Measurements from ENCODE around the gene RUBCN.

The RUBCN gene
- long read RNA-seq, donor 1, partial matches to known transcripts = 0 of 2 reads
- long read RNA-seq, donor 1, other reads (novel, unspliced or antisense) = 0 of 2 reads
- long read RNA-seq, donor 2, partial matches to known transcripts = 0 of 2 reads
- long read RNA-seq, donor 2, other reads (novel, unspliced or antisense) = 0 of 2 reads
- long read RNA-seq, donor 3 = 0 reads
- long read RNA-seq, donor 4, partial matches to known transcripts = 0 of 2 reads
- long read RNA-seq, donor 4, other reads (novel, unspliced or antisense) = 0 of 2 reads
- long read RNA-seq, donor 5 = 0 reads
- long read RNA-seq, donor 6, partial matches to known transcripts = 0 of 2 reads
- long read RNA-seq, donor 6, other reads (novel, unspliced or antisense) = 0 of 2 reads
- long read RNA-seq, donor 7, partial matches to known transcripts = 0 of 3 reads
- long read RNA-seq, donor 7, other reads (novel, unspliced or antisense) = 0 of 3 reads
- long read RNA-seq, donor 8, partial matches to known transcripts = 0 of 1 reads
- long read RNA-seq, donor 8, other reads (novel, unspliced or antisense) = 0 of 1 reads

- peak; percentile 97 for DNase-seq
These were observed at the start of gene RUBCN for GRCh38 chr3:197736491-197737318. Gene RUBCN, minus strand, starts transcription at chr3:197736904. Its CDS starts 185 bp downstream, at chr3:197736719.

- DNase-seq = no peak
These were observed 47.4 kb upstream of the RUBCN start for GRCh38 chr3:197784019-197784585.

- no peak for DNase-seq
These were observed 45.5 kb upstream of the RUBCN start for GRCh38 chr3:197782230-197782629.

GRCh38 chr3:197775317-197775716, 38.6 kb upstream of the RUBCN start:
- DNase-seq = no peak

- DNase-seq = no peak
These were observed 25.1 kb upstream of the RUBCN start for GRCh38 chr3:197761784-197762183.

GRCh38 chr3:197758512-197758911, 21.8 kb upstream of the RUBCN start:
- no peak for DNase-seq

- no peak for DNase-seq
These were observed 20.0 kb upstream of the RUBCN start for GRCh38 chr3:197756704-197757103.

- no peak for DNase-seq
These were observed 16.6 kb upstream of the RUBCN start for GRCh38 chr3:197753263-197753662.

- no peak for DNase-seq
These were observed 15.4 kb upstream of the RUBCN start for GRCh38 chr3:197752107-197752506.

- DNase-seq = no peak
These were observed 14.4 kb upstream of the RUBCN start for GRCh38 chr3:197750858-197751737.

- DNase-seq = peak; percentile 83
These were observed 13.7 kb upstream of the RUBCN start for GRCh38 chr3:197750396-197750831.

- DNase-seq = peak; percentile 87
These were observed 13.1 kb upstream of the RUBCN start, which contains the start of gene FYTTD1 for GRCh38 chr3:197749601-197750395. Gene FYTTD1, plus strand, starts transcription at chr3:197749883. Its CDS starts 89 bp downstream, at chr3:197749972.

GRCh38 chr3:197749315-197749600, 12.6 kb upstream of the RUBCN start:
- no peak for DNase-seq

- DNase-seq = no peak
These were observed 12.1 kb upstream of the RUBCN start for GRCh38 chr3:197748597-197749314.

- DNase-seq = no peak
These were observed 10.1 kb upstream of the RUBCN start for GRCh38 chr3:197746801-197747237.

GRCh38 chr3:197746209-197746608, 9.5 kb upstream of the RUBCN start:
- DNase-seq = no peak

GRCh38 chr3:197742787-197743186, 6.1 kb upstream of the RUBCN start:
- DNase-seq = no peak

GRCh38 chr3:197737749-197738462, 1.2 kb upstream of the RUBCN start:
- no peak for DNase-seq

GRCh38 chr3:197737319-197737649, 580 bp upstream of the RUBCN start:
- no peak for DNase-seq

Measured in right kidney (tissue), 9 donors.